DMS153 treated with DMSO at 0.1 percent for 48 hours (cell line): Measurements from ENCODE around the gene RMRP.
"Not testable (repeated sequence)": the region's sequence is repeated elsewhere in the genome, so short reads cannot be mapped to it uniquely, and the experiment has no call there.

ENCODE experiments used
- DNase-seq: peaks from one replicate; lab custom pipeline; 2025; ENCODE audit not compliant: unreplicated experiment; lab: John Stamatoyannopoulos, UW

Gene RMRP

GRCh38 chr9:35615981-35616680 is 41.7 kb downstream of the RMRP start:
- DNase-seq = no peak

GRCh38 chr9:35612843-35613242 is 45.0 kb downstream of the RMRP start:
- DNase-seq = no peak

- not testable (repeated sequence) for DNase-seq
Observed at GRCh38 chr9:35612066-35612465, 45.8 kb downstream of the RMRP start.

GRCh38 chr9:35611230-35611797 is 46.5 kb downstream of the RMRP start:
- DNase-seq = no peak

DNA sequence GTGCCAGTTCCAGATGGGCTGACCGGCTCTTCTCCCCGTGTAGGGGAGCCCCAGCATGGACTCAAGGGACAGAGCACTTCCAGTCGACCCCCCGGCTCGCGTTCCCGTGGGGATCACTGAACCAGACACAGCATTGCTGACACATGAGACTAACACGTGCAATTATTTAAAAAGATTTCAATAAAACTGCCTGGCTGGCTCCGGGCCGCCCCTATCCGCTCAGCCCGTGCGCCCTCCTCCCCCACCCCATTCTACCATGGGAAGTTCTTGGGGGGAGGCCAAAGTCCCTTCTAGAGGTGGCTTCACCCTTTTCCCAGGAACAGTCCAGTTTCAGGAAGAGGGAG is 48.0 kb downstream of the RMRP start:
- DNase-seq = no peak

- no peak for DNase-seq
Observed at GRCh38 chr9:35609001-35609819, 48.6 kb downstream of the RMRP start.

GRCh38 chr9:35608221-35608620 is 49.6 kb downstream of the RMRP start:
- DNase-seq = no peak
